ENCODE results near the gene SMAD3.

DNA sequence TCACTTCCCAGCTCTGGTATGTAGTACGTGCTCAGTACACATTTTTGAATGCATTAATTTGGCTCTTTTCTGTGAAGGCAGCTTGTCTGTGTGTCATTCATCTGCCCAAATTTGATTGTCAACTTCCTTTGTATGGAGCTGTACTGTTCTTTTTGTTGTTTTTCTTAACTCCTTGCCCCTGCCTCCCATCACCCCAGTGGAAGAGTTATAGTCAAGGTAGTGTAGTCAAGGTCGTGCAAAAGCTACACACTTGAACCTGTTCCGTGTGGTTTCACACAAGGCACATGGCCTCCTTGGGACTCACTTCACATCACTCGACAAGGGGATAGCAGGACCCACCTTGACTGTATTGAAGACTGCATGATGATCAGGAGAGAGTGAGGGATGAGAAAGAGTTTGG, 37.6 kb downstream of the SMAD3 start:
- TF ChIP-seq, protein P1, sequence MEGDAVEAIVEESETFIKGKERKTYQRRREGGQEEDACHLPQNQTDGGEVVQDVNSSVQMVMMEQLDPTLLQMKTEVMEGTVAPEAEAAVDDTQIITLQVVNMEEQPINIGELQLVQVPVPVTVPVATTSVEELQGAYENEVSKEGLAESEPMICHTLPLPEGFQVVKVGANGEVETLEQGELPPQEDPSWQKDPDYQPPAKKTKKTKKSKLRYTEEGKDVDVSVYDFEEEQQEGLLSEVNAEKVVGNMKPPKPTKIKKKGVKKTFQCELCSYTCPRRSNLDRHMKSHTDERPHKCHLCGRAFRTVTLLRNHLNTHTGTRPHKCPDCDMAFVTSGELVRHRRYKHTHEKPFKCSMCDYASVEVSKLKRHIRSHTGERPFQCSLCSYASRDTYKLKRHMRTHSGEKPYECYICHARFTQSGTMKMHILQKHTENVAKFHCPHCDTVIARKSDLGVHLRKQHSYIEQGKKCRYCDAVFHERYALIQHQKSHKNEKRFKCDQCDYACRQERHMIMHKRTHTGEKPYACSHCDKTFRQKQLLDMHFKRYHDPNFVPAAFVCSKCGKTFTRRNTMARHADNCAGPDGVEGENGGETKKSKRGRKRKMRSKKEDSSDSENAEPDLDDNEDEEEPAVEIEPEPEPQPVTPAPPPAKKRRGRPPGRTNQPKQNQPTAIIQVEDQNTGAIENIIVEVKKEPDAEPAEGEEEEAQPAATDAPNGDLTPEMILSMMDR (IDR thresholded peaks at IDR 0.05; ENCODE audit: low read depth, low read length, missing input control) = no peak
- TF ChIP-seq FOXA1 (IDR thresholded peaks at IDR 0.05) (no peak), TAF1 (conservative IDR thresholded peaks at IDR 0.05) (no peak), GABPA (IDR thresholded peaks at IDR 0.05 in 1 of 2, conservative IDR thresholded peaks at IDR 0.05 in 1 of 2) (no peak), JUND (IDR thresholded peaks at IDR 0.05) (no peak)

Data from liver (tissue), 3 donors.